GM21447 (cell line): Measurements from ENCODE around the gene TNS4.

ENCODE experiments used
- ATAC-seq: cut with Tn5 transposase; IDR thresholded peaks from one replicate; pipeline ENCODE4 v1.9.1; 2021; ENCODE audit not compliant: unreplicated experiment

The TNS4 gene

GRCh38 chr17:40496634-40497420 is 4.6 kb downstream of the TNS4 start:
- ATAC-seq = no peak

- no peak for ATAC-seq
These were observed 5.3 kb downstream of the TNS4 start for GRCh38 chr17:40496170-40496569.

- no peak for ATAC-seq
These were observed 6.3 kb downstream of the TNS4 start for GRCh38 chr17:40495140-40495539.

- no peak for ATAC-seq
These were observed 7.7 kb downstream of the TNS4 start for GRCh38 chr17:40493697-40494096.

- no peak for ATAC-seq
These were observed 9.9 kb downstream of the TNS4 start for GRCh38 chr17:40491486-40491885.

- ATAC-seq = no peak
These were observed 10.4 kb downstream of the TNS4 start for GRCh38 chr17:40490982-40491381.

- no peak for ATAC-seq
These were observed 11.1 kb downstream of the TNS4 start for GRCh38 chr17:40490289-40490853.

GRCh38 chr17:40487371-40488020 is 13.9 kb downstream of the TNS4 start:
- ATAC-seq = no peak

- no peak for ATAC-seq
These were observed 14.7 kb downstream of the TNS4 start for GRCh38 chr17:40486522-40487370.

- no peak for ATAC-seq
These were observed 15.4 kb downstream of the TNS4 start for GRCh38 chr17:40485851-40486521.

GRCh38 chr17:40484973-40485530 is 16.4 kb downstream of the TNS4 start:
- ATAC-seq = no peak

- ATAC-seq = no peak
These were observed 17.0 kb downstream of the TNS4 start for GRCh38 chr17:40484285-40484972.

- no peak for ATAC-seq
These were observed 17.7 kb downstream of the TNS4 start for GRCh38 chr17:40483679-40484078.

GRCh38 chr17:40482722-40483121 is 18.7 kb downstream of the TNS4 start:
- ATAC-seq = no peak

- ATAC-seq = no peak
These were observed 20.3 kb downstream of the TNS4 start for GRCh38 chr17:40481106-40481505.

GRCh38 chr17:40480501-40481003 is 20.9 kb downstream of the TNS4 start:
- ATAC-seq = no peak

- no peak for ATAC-seq
These were observed 21.5 kb downstream of the TNS4 start for GRCh38 chr17:40479754-40480480.

- no peak for ATAC-seq
These were observed 22.9 kb downstream of the TNS4 start for GRCh38 chr17:40478486-40478885.

- no peak for ATAC-seq
These were observed 23.6 kb downstream of the TNS4 start for GRCh38 chr17:40477796-40478195.
